ENCODE data around the gene RRAS2.

- no peak for TF ChIP-seq CTCF (IDR thresholded peaks at IDR 0.05; ENCODE audit: insufficient read depth, low read depth, low read length)
- no peak for TF ChIP-seq EZH2 (IDR thresholded peaks at IDR 0.05; ENCODE audit: insufficient read depth, low read length)
Observed at GRCh38 chr11:14329702-14330101, 29.3 kb downstream of the RRAS2 start.

Measured in astrocyte (in vitro differentiated cells and primary cell).